Central memory CD8-positive, alpha-beta T cell (primary cell): ENCODE measurements around the gene LDAH.

Experiments
- ATAC-seq: fragments of 150-1000 bp; cut with Tn5 transposase; replicated peaks from 2 replicates; pipeline ENCODE4 v1.10.0; 2022; ENCODE audit warnings: mild to moderate bottlenecking, moderate FRiP score, moderate number of reproducible peaks; ENCODE audit not compliant: poor library complexity, severe bottlenecking; ENCODE audit errors: extremely low read depth
- DNase-seq, 2 donors: peaks; one replicate each; pipeline ENCODE4 v3.0.0; 2021; ENCODE audit warnings: low spot score in 2 of 2
- H3K27ac Mint-ChIP-seq: one replicate; pipeline ENCODE4 v1.8.0; 2022; ENCODE audit warnings: low read depth, mild to moderate bottlenecking, moderate library complexity, mixed read lengths
- H3K27me3 Mint-ChIP-seq: one replicate; pipeline ENCODE4 v1.8.0; 2022; ENCODE audit warnings: mixed read lengths
- H3K36me3 Mint-ChIP-seq: one replicate; pipeline ENCODE4 v1.8.0; 2022; ENCODE audit warnings: mild to moderate bottlenecking, moderate library complexity, mixed read lengths; ENCODE audit not compliant: insufficient read depth
- H3K4me1 Mint-ChIP-seq: one replicate; pipeline ENCODE4 v1.8.0; 2022; ENCODE audit warnings: mixed read lengths
- H3K4me3 Mint-ChIP-seq: one replicate; pipeline ENCODE4 v1.8.0; 2022; ENCODE audit warnings: mild to moderate bottlenecking, moderate library complexity, mixed read lengths
- H3K9me3 Mint-ChIP-seq: one replicate; pipeline ENCODE4 v1.8.0; 2022; ENCODE audit warnings: mixed read lengths

LDAH gene

DNA sequence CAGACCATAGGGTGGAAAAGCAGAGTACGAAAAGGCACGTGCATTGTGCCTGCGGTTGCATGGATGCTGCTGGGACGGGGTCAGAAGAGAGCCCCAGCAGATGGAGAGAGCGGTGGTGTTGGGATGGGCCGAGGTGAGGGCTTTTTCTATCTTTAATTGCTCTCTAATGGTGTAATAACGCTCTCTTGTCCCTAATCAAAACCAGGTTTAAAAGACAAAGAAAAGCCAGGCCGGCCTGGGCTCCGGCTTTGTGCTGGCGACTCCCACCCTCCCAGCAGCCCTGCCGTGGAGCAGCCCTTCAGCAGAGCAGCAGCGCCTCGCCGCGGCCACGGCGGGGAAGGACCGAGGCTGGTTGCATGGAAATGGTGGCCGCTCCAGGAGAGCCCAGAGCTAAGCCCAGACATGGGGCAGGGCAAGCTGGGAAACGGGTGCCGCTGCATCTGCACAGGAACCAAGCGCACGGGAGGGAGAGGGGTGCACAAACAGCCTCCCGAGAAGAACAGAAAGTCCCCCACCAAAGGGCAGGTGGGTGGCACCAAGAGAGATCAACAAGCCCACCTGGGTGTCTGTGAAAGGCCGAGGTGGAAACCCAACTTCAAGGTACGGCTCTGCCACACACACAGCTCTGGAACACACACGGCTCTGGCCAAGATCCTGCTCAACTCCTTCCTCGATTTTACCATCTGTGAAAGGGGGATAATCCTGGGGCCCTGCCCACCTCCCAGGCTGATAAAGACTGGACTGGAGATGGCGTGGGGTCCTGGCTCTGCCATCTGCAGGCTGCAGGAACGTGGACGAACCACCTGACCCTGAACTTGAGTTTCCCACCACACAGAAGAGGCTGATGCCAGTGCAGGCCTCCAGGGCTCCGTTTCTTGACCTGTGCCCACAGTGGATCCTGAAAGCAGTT is 187.0 kb downstream of the LDAH start:
- peak in 1 of 2 donors; percentile 19 for DNase-seq
- no peaks in the 10 kb centered on the region for H3K27me3 Mint-ChIP-seq
- no peak overlapping the region for H3K4me3 Mint-ChIP-seq
- no peak for ATAC-seq
- H3K4me1 Mint-ChIP-seq: peaks cover 16% of the 10 kb centered on the region
- no peak overlapping the region for H3K27ac Mint-ChIP-seq
- H3K36me3 Mint-ChIP-seq: peaks cover 6% of the 10 kb centered on the region
- no peaks in the 10 kb centered on the region for H3K9me3 Mint-ChIP-seq

DNA sequence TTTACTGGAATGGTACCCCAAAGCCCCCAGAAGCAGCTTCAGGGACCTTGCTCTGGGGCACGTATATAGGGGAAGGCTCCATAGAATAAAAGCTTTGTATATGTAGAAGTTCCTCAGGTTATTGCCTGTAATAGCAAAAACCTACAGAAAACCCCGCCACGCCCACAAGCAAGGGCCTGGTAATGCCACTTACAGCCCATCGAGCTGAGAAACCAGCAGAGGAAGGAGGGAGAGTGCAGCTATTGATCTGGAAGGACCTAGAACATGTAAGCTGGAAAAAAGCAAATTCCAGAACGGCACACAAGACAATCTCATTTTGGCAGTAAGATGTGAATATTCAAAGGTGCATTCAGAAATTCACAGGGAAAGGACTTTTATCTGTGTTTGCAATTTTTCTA is 187.8 kb downstream of the LDAH start:
- H3K27me3 Mint-ChIP-seq: no peaks in the 10 kb centered on the region
- peaks cover 16% of the 10 kb centered on the region for H3K4me1 Mint-ChIP-seq
- H3K36me3 Mint-ChIP-seq: peaks cover 6% of the 10 kb centered on the region
- H3K4me3 Mint-ChIP-seq: no peak overlapping the region
- H3K9me3 Mint-ChIP-seq: no peaks in the 10 kb centered on the region
- ATAC-seq: no peak
- peak overlapping the region; percentile 3 for H3K27ac Mint-ChIP-seq
- no peak for DNase-seq

DNA sequence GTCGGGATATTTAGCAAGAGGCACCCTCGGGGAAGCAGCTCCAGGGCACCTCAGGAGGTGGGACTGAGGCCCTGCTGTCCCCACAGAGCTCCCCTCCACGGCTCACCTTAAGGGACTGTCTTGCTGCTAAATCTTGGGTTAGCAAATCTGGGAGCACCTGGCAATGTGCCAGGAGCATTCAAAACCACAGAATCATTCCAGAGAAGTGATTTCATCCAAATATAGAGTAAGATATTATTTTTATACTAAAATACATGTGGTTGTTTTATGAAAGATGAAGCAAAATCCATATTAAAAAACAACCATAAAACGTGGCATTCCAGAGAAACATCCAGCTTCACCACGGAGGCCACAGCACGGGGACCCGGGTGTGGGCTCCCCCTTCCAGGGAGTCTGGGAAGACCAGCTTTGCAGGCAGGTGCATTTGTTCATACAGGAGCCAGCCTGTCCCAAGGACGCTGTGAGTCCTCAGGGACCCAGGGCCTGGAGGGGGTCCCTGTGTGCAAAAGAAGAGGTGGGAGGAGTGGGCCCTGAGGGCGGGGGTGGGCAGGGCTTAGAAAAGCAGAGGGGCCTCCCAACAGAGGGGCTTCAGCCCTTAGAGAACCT is 188.3 kb downstream of the LDAH start:
- DNase-seq: no peak
- Mint-ChIP-seq H3K27me3 (no peaks in the 10 kb centered on the region), H3K36me3 (peaks cover 6% of the 10 kb centered on the region), H3K4me1 (peaks cover 16% of the 10 kb centered on the region), H3K27ac (no peak overlapping the region), H3K9me3 (no peaks in the 10 kb centered on the region), H3K4me3 (no peak overlapping the region)
- ATAC-seq: no peak
